IMR-90 (cell line): ENCODE data around the gene NFATC1. TPM values are rescaled to one million over a fixed set of nuclear protein-coding genes. Genes with fewer than 3 reads are reported as not detected.

Experiments used
- ATAC-seq: fragments of 200-7000 bp; cut with Tn5 transposase; 2 replicates; pipeline ENCODE4 v1.9.1; 2020; ENCODE audit warnings: low read depth, mild to moderate bottlenecking, moderate library complexity
- BruUV-seq: library from RNA; stranded (reverse); fragments of 400-500 nt; replicated peaks from 2 replicates; lab custom pipeline; 2021; lab: Mats Ljungman, UMichigan
- CTCF ChIA-PET: fragments of 300-600 bp; formaldehyde crosslinking; extraction: SDS; loops from one replicate; lab custom pipeline; 2021; ENCODE audit warnings: antibody characterized with exemption; lab: Yijun Ruan, JAX
- POLR2A ChIA-PET: fragments of 300-600 bp; sonication (Branson Sonifier 250); formaldehyde crosslinking; loops from one replicate; lab custom pipeline; 2022; ENCODE audit warnings: antibody characterized with exemption; ENCODE audit not compliant: unreplicated experiment; lab: Charles Lee
- DNase-seq: peaks from one replicate; pipeline ENCODE4 v3.0.0; 2013
- H2AFZ ChIP-seq: replicated peaks from 2 replicates; pipeline ENCODE3; 2013; ENCODE audit warnings: low read length, mild to moderate bottlenecking; ENCODE audit not compliant: poor library complexity
- H2AK5ac ChIP-seq: 2 replicates; pipeline ENCODE4 v1.6.1; 2013; ENCODE audit warnings: low read depth, low read length, inconsistent platforms
- H2AK9ac ChIP-seq: replicated peaks from 2 replicates; pipeline ENCODE3; 2013; ENCODE audit warnings: mild to moderate bottlenecking, low read depth, low read length, moderate library complexity; ENCODE audit not compliant: poor library complexity
- H2BK120ac ChIP-seq: 2 replicates; pipeline ENCODE4 v1.6.1; 2013; ENCODE audit warnings: low read depth, low read length, inconsistent platforms
- H2BK15ac ChIP-seq: 3 replicates; pipeline ENCODE4 v1.6.1; 2013; ENCODE audit warnings: low read depth, low read length, inconsistent platforms
- H2BK20ac ChIP-seq: 2 replicates; pipeline ENCODE4 v1.6.1; 2013; ENCODE audit warnings: low read depth, mild to moderate bottlenecking, inconsistent platforms, low read length, moderate library complexity
- H2BK5ac ChIP-seq: 2 replicates; pipeline ENCODE4 v1.6.1; 2013; ENCODE audit warnings: mild to moderate bottlenecking, low read depth, low read length, inconsistent platforms; ENCODE audit not compliant: poor library complexity, severe bottlenecking
- H3K14ac ChIP-seq: replicated peaks from 2 replicates; pipeline ENCODE4 v1.6.1; 2013; ENCODE audit warnings: low read depth, low read length, inconsistent platforms
- H3K18ac ChIP-seq: 2 replicates; pipeline ENCODE4 v1.6.1; 2013; ENCODE audit warnings: low read depth, low read length, control low read depth
- H3K23ac ChIP-seq: 2 replicates; pipeline ENCODE4 v1.6.1; 2013; ENCODE audit warnings: low read depth, low read length, inconsistent platforms
- H3K27ac ChIP-seq: 2 replicates; pipeline ENCODE4 v1.5.1; 2013; ENCODE audit warnings: mild to moderate bottlenecking, control low read depth, low read length; ENCODE audit not compliant: insufficient read depth
- H3K27me3 ChIP-seq: 2 replicates; pipeline ENCODE4 v1.6.1; 2013; ENCODE audit warnings: low read length; ENCODE audit not compliant: control insufficient read depth, insufficient read depth
- H3K36me3 ChIP-seq: 2 replicates; pipeline ENCODE4 v1.6.1; 2013; ENCODE audit warnings: low read length, mixed read lengths; ENCODE audit not compliant: control insufficient read depth, insufficient read depth
- H3K4ac ChIP-seq: 2 replicates; pipeline ENCODE4 v1.6.1; 2013; ENCODE audit warnings: low read depth, low read length, inconsistent platforms
- H3K4me1 ChIP-seq: 2 replicates; pipeline ENCODE4 v1.6.1; 2013; ENCODE audit warnings: low read length, mixed read lengths; ENCODE audit not compliant: control insufficient read depth, insufficient read depth
- H3K4me2 ChIP-seq: 2 replicates; pipeline ENCODE4 v1.6.1; 2013; ENCODE audit warnings: low read depth, mild to moderate bottlenecking, control low read depth, low read length, moderate library complexity
- H3K4me3 ChIP-seq: 2 replicates; pipeline ENCODE4 v1.5.1; 2013; ENCODE audit warnings: low read depth, mild to moderate bottlenecking, control low read depth, low read length, moderate library complexity; ENCODE audit not compliant: insufficient read depth
- H3K56ac ChIP-seq: 2 replicates; pipeline ENCODE4 v1.6.1; 2013; ENCODE audit warnings: low read length, inconsistent platforms; ENCODE audit not compliant: insufficient read depth; ENCODE audit errors: extremely low read depth
- H3K79me1 ChIP-seq, 2 experiments: 2 replicates each; pipeline ENCODE4 v1.6.1; 2013; ENCODE audit warnings: low read length in 2 of 2, inconsistent platforms in 1 of 2, low read depth in 1 of 2
- H3K9ac ChIP-seq: 2 replicates; pipeline ENCODE4 v1.6.1; 2013; ENCODE audit warnings: low read depth, low read length, control low read depth
- H3K9me1 ChIP-seq: 2 replicates; pipeline ENCODE4 v1.6.1; 2013; ENCODE audit warnings: low read length, inconsistent platforms; ENCODE audit not compliant: insufficient read depth
- H3K9me3 ChIP-seq: 2 replicates; pipeline ENCODE4 v1.6.1; 2013; ENCODE audit warnings: low read length; ENCODE audit not compliant: control insufficient read depth, insufficient read depth
- H4K20me1 ChIP-seq: 2 replicates; pipeline ENCODE4 v1.6.1; 2013; ENCODE audit warnings: low read length, inconsistent platforms; ENCODE audit not compliant: insufficient read depth
- H4K5ac ChIP-seq: 2 replicates; pipeline ENCODE4 v1.6.1; 2013; ENCODE audit warnings: mild to moderate bottlenecking, low read depth, low read length, control low read depth
- H4K8ac ChIP-seq, 2 experiments: 2 replicates each; pipeline ENCODE4 v1.6.1; 2013; ENCODE audit warnings: low read depth in 2 of 2, low read length in 2 of 2, control low read depth in 1 of 2, inconsistent platforms in 1 of 2
- H4K91ac ChIP-seq: 2 replicates; pipeline ENCODE4 v1.6.1; 2013; ENCODE audit warnings: low read depth, low read length, inconsistent platforms; ENCODE audit not compliant: insufficient read depth
- MAFK ChIP-seq: IDR thresholded peaks from 2 replicates; pipeline ENCODE4 v1.6.1; 2012; ENCODE audit warnings: low read depth, low read length, improper control_type of control experiment
- MXI1 ChIP-seq: IDR thresholded peaks from 2 replicates; pipeline ENCODE4 v1.6.1; 2012; ENCODE audit warnings: low read depth, mild to moderate bottlenecking, low read length, moderate library complexity, borderline replicate concordance
- RAD21 ChIP-seq: IDR thresholded peaks from 2 replicates; pipeline ENCODE4 v1.6.1; 2012; ENCODE audit warnings: low read length, improper control_type of control experiment
- RCOR1 ChIP-seq: IDR thresholded peaks from 2 replicates; pipeline ENCODE4 v1.6.1; 2012; ENCODE audit warnings: mild to moderate bottlenecking, low read length, improper control_type of control experiment; ENCODE audit not compliant: insufficient replicate concordance
- RFX5 ChIP-seq: IDR thresholded peaks from 2 replicates; pipeline ENCODE4 v1.8.0; 2012; ENCODE audit warnings: low read depth, mild to moderate bottlenecking, low read length, moderate library complexity
- SMC3 ChIP-seq: fragments of 150-350 bp; IDR thresholded peaks from 2 replicates; pipeline ENCODE4 v1.6.1; 2016; ENCODE audit warnings: low read depth, mild to moderate bottlenecking, antibody characterized with exemption, low read length, moderate library complexity
- WGBS, 2 experiments: methylation state at CpG; one replicate each; pipeline versions ENCODE4 v1.1.5 to v1.1.7; 2013; ENCODE audit warnings: missing lambda C conversion rate in 2 of 2; ENCODE audit not compliant: insufficient read length in 1 of 2; ENCODE audit errors: extremely low coverage in 2 of 2; 5-methylcytosine and 5-hydroxymethylcytosine counted together
- dilution Hi-C: fragments of 300-500 bp; cut with HindIII; formaldehyde crosslinking; loops from one replicate; pipeline ENCODE4 v1.14.3; 2018; ENCODE audit warnings: low sequenced_read_pairs; ENCODE audit not compliant: unreplicated experiment
- in situ Hi-C: fragments of 300-500 bp; cut with MboI; formaldehyde crosslinking; loops from 3 replicates; pipeline ENCODE4 v1.14.3; 2019; ENCODE audit warnings: low sequenced_read_pairs, inconsistent platforms, mixed read lengths
- intact Hi-C: fragments of 100-400 bp; cut with micrococcal nuclease; formaldehyde crosslinking; loops from 2 replicates; pipeline ENCODE4 v1.10.0; 2022
- polyA plus RNA-seq, 3 experiments: library from polyadenylated mRNA; depleted of rRNA; stranded (reverse); fragments of >200 nt; gene quantifications; 2 replicates each; pipeline ENCODE4 v1.2.3, GENCODE V29; 2012; ENCODE audit warnings: low replicate concordance in 1 of 3
- total RNA-seq: library from RNA; depleted of rRNA; stranded (reverse); fragments of >200 nt; gene quantifications from 2 replicates; pipeline ENCODE4 v1.2.3, GENCODE V29; 2012
- TF ChIP-seq, protein P1 (sequence below): conservative IDR thresholded peaks from 2 replicates; pipeline ENCODE4 v1.5.1; 2012; ENCODE audit warnings: mild to moderate bottlenecking, low read depth, low read length, improper control_type of control experiment

The NFATC1 gene
- total and polyA plus RNA-seq, 2 of the 4 experiments (the other 2 are of a cell fraction) = 0.36 to 1.8 TPM

GRCh38 chr18:79368681-79369080, 27.0 kb upstream of the NFATC1 start:
- ATAC-seq = no peak
- in situ Hi-C loops (no loop called here), intact Hi-C loops (no loop called here), dilution Hi-C loops (no loop called here)
- H2BK20ac ChIP-seq = no peak overlapping the region
- H3K36me3 ChIP-seq = no peaks in the 10 kb centered on the region; the same call in 1 of the 2 replicates
- no peak overlapping the region for H4K91ac ChIP-seq
- peaks cover 15% of the 10 kb centered on the region for H3K9me1 ChIP-seq
- no peak overlapping the region for H2BK5ac ChIP-seq
- H3K9me3 ChIP-seq = no peaks in the 10 kb centered on the region
- TF ChIP-seq RFX5 (no peak), MAFK (no peak), RAD21 (no peak), MXI1 (no peak), RCOR1 (no peak), SMC3 (no peak)
- TF ChIP-seq, protein P1, sequence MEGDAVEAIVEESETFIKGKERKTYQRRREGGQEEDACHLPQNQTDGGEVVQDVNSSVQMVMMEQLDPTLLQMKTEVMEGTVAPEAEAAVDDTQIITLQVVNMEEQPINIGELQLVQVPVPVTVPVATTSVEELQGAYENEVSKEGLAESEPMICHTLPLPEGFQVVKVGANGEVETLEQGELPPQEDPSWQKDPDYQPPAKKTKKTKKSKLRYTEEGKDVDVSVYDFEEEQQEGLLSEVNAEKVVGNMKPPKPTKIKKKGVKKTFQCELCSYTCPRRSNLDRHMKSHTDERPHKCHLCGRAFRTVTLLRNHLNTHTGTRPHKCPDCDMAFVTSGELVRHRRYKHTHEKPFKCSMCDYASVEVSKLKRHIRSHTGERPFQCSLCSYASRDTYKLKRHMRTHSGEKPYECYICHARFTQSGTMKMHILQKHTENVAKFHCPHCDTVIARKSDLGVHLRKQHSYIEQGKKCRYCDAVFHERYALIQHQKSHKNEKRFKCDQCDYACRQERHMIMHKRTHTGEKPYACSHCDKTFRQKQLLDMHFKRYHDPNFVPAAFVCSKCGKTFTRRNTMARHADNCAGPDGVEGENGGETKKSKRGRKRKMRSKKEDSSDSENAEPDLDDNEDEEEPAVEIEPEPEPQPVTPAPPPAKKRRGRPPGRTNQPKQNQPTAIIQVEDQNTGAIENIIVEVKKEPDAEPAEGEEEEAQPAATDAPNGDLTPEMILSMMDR = no peak
- H3K79me1 ChIP-seq = no peaks in the 10 kb centered on the region
- no peak overlapping the region for H2BK15ac ChIP-seq
- no TSS peak for BruUV-seq
- H2AK5ac ChIP-seq = no peak overlapping the region
- no peaks in the 10 kb centered on the region for H3K27me3 ChIP-seq
- H4K5ac ChIP-seq = no peak overlapping the region
- ChIA-PET CTCF (no interaction called here), POLR2A (no interaction called here)
- no peak overlapping the region for H2BK120ac ChIP-seq
- no peak overlapping the region for H3K23ac ChIP-seq
- no peak overlapping the region for H3K4me2 ChIP-seq
- no peak overlapping the region for H3K27ac ChIP-seq
- no peak overlapping the region for H3K4ac ChIP-seq
- no peak overlapping the region for H2AFZ ChIP-seq
- no peak overlapping the region for H4K8ac ChIP-seq
- H3K18ac ChIP-seq = no peak overlapping the region
- no peak overlapping the region for H2AK9ac ChIP-seq
- H3K9ac ChIP-seq = no peak overlapping the region
- H4K20me1 ChIP-seq = peaks cover 14% of the 10 kb centered on the region; the same call in 1 of the 2 replicates
- no peak overlapping the region for H3K56ac ChIP-seq
- H3K4me1 ChIP-seq = peaks cover 13% of the 10 kb centered on the region
- WGBS, 2 experiments = 100% methylated on average over 4 of the region's 15 CpGs; no CpG with 5 or more reads in 1 of the 2 experiments
- DNase-seq = no peak
- no peak overlapping the region for H3K4me3 ChIP-seq
- H3K14ac ChIP-seq = no peak overlapping the region
